K562 (cell line): ENCODE data around the gene CRADD. TPM values are rescaled to one million over a fixed set of nuclear protein-coding genes. Genes with fewer than 3 reads are reported as not detected.

ENCODE experiments used
- BCL6 ChIP-seq: fragments of 250-450 bp; sonication (Bioruptor Pico); IDR thresholded peaks from 2 replicates; pipeline ENCODE4 v1.4.0; 2020
- CBFA2T3 ChIP-seq: fragments of 450-650 bp; IDR thresholded peaks from 2 replicates; pipeline ENCODE4 v1.6.1; 2017
- CHD2 ChIP-seq: IDR thresholded peaks from 2 replicates; pipeline ENCODE4 v1.6.1; 2011; ENCODE audit warnings: low read depth, low read length
- E4F1 ChIP-seq: fragments of 250-450 bp; sonication (Bioruptor Pico); IDR thresholded peaks from 2 replicates; pipeline ENCODE4 v1.5.0; 2021; ENCODE audit warnings: mild to moderate bottlenecking, borderline replicate concordance
- ELF4 ChIP-seq: fragments of 450-650 bp; formaldehyde crosslinking; IDR thresholded peaks from 2 replicates; pipeline ENCODE4 v1.4.0; 2022; ENCODE audit warnings: missing genetic modification characterization
- FOXJ2 ChIP-seq: fragments of 200-800 bp; sonication (Bioruptor generic); IDR thresholded peaks from 2 replicates; pipeline ENCODE4 v1.6.1; 2016; ENCODE audit warnings: missing genetic modification characterization, missing compliant biosample characterization
- GTF2E2 ChIP-seq: fragments of 200-800 bp; sonication (Bioruptor generic); IDR thresholded peaks from 2 replicates; pipeline ENCODE4 v1.6.1; 2016; ENCODE audit warnings: missing genetic modification characterization, missing compliant biosample characterization
- HNRNPLL ChIP-seq: fragments of 200-400 bp; formaldehyde crosslinking; IDR thresholded peaks from 2 replicates; pipeline ENCODE4 v1.6.1; 2017; ENCODE audit warnings: low read length, low read depth, mild to moderate bottlenecking; ENCODE audit not compliant: poor library complexity, severe bottlenecking
- NCOA2 ChIP-seq, 2 experiments: fragments of 450-650 bp; IDR thresholded peaks; 2 replicates each; pipeline ENCODE4 v1.6.1; 2018; ENCODE audit warnings: mild to moderate bottlenecking in 2 of 2, moderate library complexity in 1 of 2; ENCODE audit not compliant: partially characterized antibody in 2 of 2
- NEUROD1 ChIP-seq: fragments of 150-350 bp; IDR thresholded peaks from 2 replicates; pipeline ENCODE4 v1.6.1; 2014; ENCODE audit warnings: borderline replicate concordance, low read length, low read depth; ENCODE audit not compliant: partially characterized antibody
- PHF21A ChIP-seq: fragments of 450-650 bp; IDR thresholded peaks from 2 replicates; pipeline ENCODE4 v1.6.1; 2017; ENCODE audit warnings: low read depth, borderline replicate concordance
- POLR2A ChIP-seq: fragments of 450-650 bp; conservative IDR thresholded peaks from 2 replicates; pipeline ENCODE4 v1.6.1; 2016
- POLR2AphosphoS2 ChIP-seq: IDR thresholded peaks from 2 replicates; pipeline ENCODE4 v1.6.1; 2012; ENCODE audit warnings: low read length, improper control_type of control experiment
- PTTG1 ChIP-seq: fragments of 450-650 bp; IDR thresholded peaks from 2 replicates; pipeline ENCODE4 v1.6.1; 2016; ENCODE audit warnings: low read depth, mild to moderate bottlenecking, missing genetic modification characterization, missing compliant biosample characterization
- TCF7 ChIP-seq: sonication (generic); IDR thresholded peaks from 2 replicates; pipeline ENCODE4 v1.6.1; 2016; ENCODE audit warnings: antibody characterized with exemption, borderline replicate concordance
- ZBED1 ChIP-seq: IDR thresholded peaks from 2 replicates; pipeline ENCODE4 v1.6.1; 2014
- ZBTB34 ChIP-seq: fragments of 250-450 bp; sonication (Bioruptor Pico); IDR thresholded peaks from 2 replicates; pipeline ENCODE4 v1.8.0; 2021; ENCODE audit warnings: mild to moderate bottlenecking, moderate library complexity
- ZNF24 ChIP-seq: fragments of 450-650 bp; IDR thresholded peaks from 2 replicates; pipeline ENCODE4 v1.6.1; 2016
- ZNF263 ChIP-seq: sonication (generic); formaldehyde crosslinking; IDR thresholded peaks from 2 replicates; pipeline ENCODE4 v1.8.0; 2022; ENCODE audit warnings: mild to moderate bottlenecking, missing genetic modification reagents, borderline replicate concordance
- ZNF316 ChIP-seq: fragments of 450-650 bp; IDR thresholded peaks from 2 replicates; pipeline ENCODE4 v1.6.1; 2016
- polyA plus RNA-seq, 8 experiments: library from polyadenylated mRNA; depleted of rRNA in 4 of 8; stranded (reverse) in 5 of 8; unstranded in 3 of 8; fragments of >200 nt; fragmentation: Nextera tagmentation in 2 of 8; fragmentation: Illumina TruSeq in 1 of 8; extraction: Ambion mirVana in 2 of 8; extraction: Trizol in 1 of 8; gene quantifications; 2 replicates each; pipeline versions ENCODE4 v1.2.1 to v1.2.3, GENCODE V29; 2011 to 2014; ENCODE audit warnings: inconsistent platforms in 1 of 8, missing spikeins in 1 of 8
- total RNA-seq, 7 experiments: library from RNA; depleted of rRNA in 6 of 7; stranded (reverse); fragments of >200 nt in 6 of 7; fragmentation: Illumina TruSeq in 2 of 7; extraction: Trizol in 2 of 7; gene quantifications; 2 replicates each; pipeline versions ENCODE4 v1.2.1 to v1.2.3, GENCODE V29; 2011 to 2021; ENCODE audit warnings: low replicate concordance in 1 of 7
- TF ChIP-seq, protein P1 (sequence below): fragments of 250-450 bp; sonication (Bioruptor Pico); IDR thresholded peaks from 2 replicates; pipeline ENCODE4 v1.9.0; 2021; ENCODE audit warnings: mild to moderate bottlenecking, inconsistent platforms
- TF ChIP-seq, protein P2 (sequence below): fragments of 250-450 bp; sonication (Bioruptor Pico); IDR thresholded peaks from 2 replicates; pipeline ENCODE4 v1.8.0; 2021; ENCODE audit warnings: moderate library complexity, mild to moderate bottlenecking, inconsistent platforms

Gene CRADD
- total and polyA plus RNA-seq, 9 of the 15 experiments (the other 6 are each of a cell fraction or from before 2014, with no cell fraction given): 20.5 to 41.1 (median 25.9) TPM

GRCh38 chr12:93677195-93678064 is at the start of gene CRADD (continued):
- no peak for TF ChIP-seq ZBTB34 (CRISPR knock-in tag)
- TF ChIP-seq NEUROD1: peak; percentile 11
- TF ChIP-seq ZNF24: 0 out of 2 replicates have a peak, but pooled peaks have one; percentile 4
- TF ChIP-seq, protein P1, sequence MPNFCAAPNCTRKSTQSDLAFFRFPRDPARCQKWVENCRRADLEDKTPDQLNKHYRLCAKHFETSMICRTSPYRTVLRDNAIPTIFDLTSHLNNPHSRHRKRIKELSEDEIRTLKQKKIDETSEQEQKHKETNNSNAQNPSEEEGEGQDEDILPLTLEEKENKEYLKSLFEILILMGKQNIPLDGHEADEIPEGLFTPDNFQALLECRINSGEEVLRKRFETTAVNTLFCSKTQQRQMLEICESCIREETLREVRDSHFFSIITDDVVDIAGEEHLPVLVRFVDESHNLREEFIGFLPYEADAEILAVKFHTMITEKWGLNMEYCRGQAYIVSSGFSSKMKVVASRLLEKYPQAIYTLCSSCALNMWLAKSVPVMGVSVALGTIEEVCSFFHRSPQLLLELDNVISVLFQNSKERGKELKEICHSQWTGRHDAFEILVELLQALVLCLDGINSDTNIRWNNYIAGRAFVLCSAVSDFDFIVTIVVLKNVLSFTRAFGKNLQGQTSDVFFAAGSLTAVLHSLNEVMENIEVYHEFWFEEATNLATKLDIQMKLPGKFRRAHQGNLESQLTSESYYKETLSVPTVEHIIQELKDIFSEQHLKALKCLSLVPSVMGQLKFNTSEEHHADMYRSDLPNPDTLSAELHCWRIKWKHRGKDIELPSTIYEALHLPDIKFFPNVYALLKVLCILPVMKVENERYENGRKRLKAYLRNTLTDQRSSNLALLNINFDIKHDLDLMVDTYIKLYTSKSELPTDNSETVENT (CRISPR knock-in tag): peak; percentile 8; the same call in 1 of the 2 replicates
- TF ChIP-seq, protein P2, sequence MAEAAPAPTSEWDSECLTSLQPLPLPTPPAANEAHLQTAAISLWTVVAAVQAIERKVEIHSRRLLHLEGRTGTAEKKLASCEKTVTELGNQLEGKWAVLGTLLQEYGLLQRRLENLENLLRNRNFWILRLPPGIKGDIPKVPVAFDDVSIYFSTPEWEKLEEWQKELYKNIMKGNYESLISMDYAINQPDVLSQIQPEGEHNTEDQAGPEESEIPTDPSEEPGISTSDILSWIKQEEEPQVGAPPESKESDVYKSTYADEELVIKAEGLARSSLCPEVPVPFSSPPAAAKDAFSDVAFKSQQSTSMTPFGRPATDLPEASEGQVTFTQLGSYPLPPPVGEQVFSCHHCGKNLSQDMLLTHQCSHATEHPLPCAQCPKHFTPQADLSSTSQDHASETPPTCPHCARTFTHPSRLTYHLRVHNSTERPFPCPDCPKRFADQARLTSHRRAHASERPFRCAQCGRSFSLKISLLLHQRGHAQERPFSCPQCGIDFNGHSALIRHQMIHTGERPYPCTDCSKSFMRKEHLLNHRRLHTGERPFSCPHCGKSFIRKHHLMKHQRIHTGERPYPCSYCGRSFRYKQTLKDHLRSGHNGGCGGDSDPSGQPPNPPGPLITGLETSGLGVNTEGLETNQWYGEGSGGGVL: no peak
- no peak for TF ChIP-seq HNRNPLL
- no peak for TF ChIP-seq ZNF316
- TF ChIP-seq FOXJ2 (tag): peak; percentile 68; the same call in 1 of the 2 replicates
- no peak for TF ChIP-seq TCF7
- TF ChIP-seq ZBED1: no peak
- peak; percentile 90 for TF ChIP-seq POLR2A
- peak; percentile 88 for TF ChIP-seq GTF2E2
- no peak; the same call in 1 of the 2 replicates for TF ChIP-seq PTTG1 (tag)
- TF ChIP-seq CHD2: no peak
- no peak for TF ChIP-seq PHF21A
- TF ChIP-seq NCOA2 (IDR thresholded peaks at IDR 0.05; ENCODE audit: partially characterized antibody in 2 of 2): no peak
- TF ChIP-seq ZNF263: no peak
- peak; percentile 81 for TF ChIP-seq ELF4 (CRISPR knock-in tag)
- peak; percentile 55; the same call in 1 of the 2 replicates for TF ChIP-seq BCL6 (CRISPR knock-in tag)
- no peak for TF ChIP-seq POLR2AphosphoS2
- TF ChIP-seq CBFA2T3: no peak
- no peak for TF ChIP-seq E4F1 (CRISPR knock-in tag)
